Uterus (tissue), 2 donors: ENCODE measurements around the gene PDE4D.

Experiments
- POLR2A ChIP-seq, 2 donors: fragments of 450-650 bp; IDR thresholded peaks; one replicate each; pipeline ENCODE4 v1.6.1; 2016; ENCODE audit warnings: antibody characterized with exemption in 2 of 2, mild to moderate bottlenecking in 1 of 2, moderate library complexity in 1 of 2
- TF ChIP-seq, protein P1 (sequence below), 4 experiments: fragments of 200-600 bp in 2 of 4; fragments of 450-650 bp in 2 of 4; sonication (generic) in 2 of 4; IDR thresholded peaks; one replicate each; pipeline ENCODE4 v1.5.1; 2016 to 2019; ENCODE audit warnings: antibody characterized with exemption in 4 of 4, mild to moderate bottlenecking in 2 of 4, moderate library complexity in 1 of 4

DNA sequence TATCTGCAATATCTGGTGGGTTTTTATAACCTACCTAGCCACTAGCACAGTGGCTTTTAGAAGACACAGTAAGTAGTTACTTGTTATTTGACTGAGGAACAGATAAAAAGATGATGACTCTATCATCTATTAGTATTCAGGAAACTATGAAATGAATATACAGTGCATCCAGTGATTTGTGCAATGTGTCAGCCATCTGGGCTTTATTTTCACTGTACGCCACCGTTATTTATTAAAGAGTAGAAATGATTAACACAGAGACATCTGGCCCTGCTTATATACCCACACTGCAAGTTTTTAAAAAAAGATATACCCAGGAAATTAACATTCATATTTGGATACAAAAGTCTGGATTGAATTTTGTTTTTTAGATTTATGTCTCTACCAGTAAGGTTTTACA, 408.4 kb downstream of the PDE4D start:
- TF ChIP-seq, protein P1, sequence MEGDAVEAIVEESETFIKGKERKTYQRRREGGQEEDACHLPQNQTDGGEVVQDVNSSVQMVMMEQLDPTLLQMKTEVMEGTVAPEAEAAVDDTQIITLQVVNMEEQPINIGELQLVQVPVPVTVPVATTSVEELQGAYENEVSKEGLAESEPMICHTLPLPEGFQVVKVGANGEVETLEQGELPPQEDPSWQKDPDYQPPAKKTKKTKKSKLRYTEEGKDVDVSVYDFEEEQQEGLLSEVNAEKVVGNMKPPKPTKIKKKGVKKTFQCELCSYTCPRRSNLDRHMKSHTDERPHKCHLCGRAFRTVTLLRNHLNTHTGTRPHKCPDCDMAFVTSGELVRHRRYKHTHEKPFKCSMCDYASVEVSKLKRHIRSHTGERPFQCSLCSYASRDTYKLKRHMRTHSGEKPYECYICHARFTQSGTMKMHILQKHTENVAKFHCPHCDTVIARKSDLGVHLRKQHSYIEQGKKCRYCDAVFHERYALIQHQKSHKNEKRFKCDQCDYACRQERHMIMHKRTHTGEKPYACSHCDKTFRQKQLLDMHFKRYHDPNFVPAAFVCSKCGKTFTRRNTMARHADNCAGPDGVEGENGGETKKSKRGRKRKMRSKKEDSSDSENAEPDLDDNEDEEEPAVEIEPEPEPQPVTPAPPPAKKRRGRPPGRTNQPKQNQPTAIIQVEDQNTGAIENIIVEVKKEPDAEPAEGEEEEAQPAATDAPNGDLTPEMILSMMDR (IDR thresholded peaks at IDR 0.05) = no peak
- no peak for TF ChIP-seq POLR2A (IDR thresholded peaks at IDR 0.05)
